ENCODE results near the gene S100A5.

The S100A5 gene

DNA sequence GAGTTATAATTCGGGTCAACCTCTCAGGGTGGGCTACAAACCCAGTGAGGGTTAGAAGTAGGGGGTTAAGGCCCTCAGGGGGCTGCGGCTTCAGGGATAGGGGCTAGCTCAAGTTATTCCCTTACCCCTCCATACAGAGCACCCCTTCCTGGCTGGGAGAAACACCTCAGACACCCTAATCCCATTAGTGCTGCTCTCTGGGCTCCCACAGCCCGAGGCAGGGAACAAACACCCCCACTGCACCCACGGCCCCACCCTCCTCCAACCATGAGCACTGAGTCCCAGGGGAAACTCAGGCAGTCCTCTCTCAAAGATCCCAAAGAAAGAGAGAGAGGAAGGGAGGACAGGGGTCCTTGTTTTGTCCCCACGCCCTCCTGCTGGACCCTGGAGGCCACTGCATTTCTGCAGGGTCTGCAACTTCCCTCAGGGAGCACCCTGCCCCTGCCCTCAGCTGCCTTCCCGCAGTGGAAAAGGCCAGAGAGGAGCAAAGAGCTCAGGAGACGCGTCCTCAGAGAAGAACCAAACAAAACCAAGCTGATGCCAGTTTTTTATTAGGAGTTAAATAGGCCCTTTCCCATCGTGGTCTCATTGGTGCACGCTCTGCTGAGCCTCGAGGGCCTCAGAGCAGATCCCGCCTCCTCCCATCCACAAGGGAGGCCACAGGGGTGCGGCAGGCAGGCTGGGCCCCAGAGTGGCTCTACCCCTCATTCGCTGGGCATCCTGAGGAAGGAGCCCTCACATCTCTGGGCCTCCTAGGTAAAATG, 6.2 kb upstream of the S100A5 start:
- no peak for DNase-seq

- no peak for DNase-seq
These were observed 5.6 kb upstream of the S100A5 start for GRCh38 chr1:153546371-153546770.

GRCh38 chr1:153545067-153546055, 4.6 kb upstream of the S100A5 start, which contains the start of gene S100A4:
S100A4 (minus strand) TSS chr1:153545806; CDS start chr1:153544794, 1,012 bp downstream.
- DNase-seq = peak; percentile 64 to 87

GRCh38 chr1:153544453-153545066, 3.8 kb upstream of the S100A5 start:
- DNase-seq = no peak

DNA sequence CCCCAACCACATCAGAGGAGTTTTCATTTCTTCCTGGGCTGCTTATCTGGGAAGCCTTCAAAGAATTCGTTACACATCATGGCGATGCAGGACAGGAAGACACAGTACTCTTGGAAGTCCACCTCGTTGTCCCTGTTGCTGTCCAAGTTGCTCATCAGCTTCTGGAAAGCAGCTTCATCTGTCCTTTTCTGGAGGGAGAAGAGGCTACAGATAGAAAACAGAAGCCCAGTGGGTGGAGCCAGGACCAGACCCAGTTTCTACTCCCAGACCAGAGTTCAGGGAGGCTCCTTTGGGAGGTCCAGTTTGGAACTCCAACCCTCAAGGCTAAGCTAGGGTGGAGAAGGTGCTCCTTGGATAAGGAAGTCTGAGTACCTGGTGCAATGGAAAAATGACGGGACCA, 3.0 kb upstream of the S100A5 start:
- no peak for DNase-seq

- no peak for DNase-seq
These were observed 2.4 kb upstream of the S100A5 start for GRCh38 chr1:153542956-153543711.

DNA sequence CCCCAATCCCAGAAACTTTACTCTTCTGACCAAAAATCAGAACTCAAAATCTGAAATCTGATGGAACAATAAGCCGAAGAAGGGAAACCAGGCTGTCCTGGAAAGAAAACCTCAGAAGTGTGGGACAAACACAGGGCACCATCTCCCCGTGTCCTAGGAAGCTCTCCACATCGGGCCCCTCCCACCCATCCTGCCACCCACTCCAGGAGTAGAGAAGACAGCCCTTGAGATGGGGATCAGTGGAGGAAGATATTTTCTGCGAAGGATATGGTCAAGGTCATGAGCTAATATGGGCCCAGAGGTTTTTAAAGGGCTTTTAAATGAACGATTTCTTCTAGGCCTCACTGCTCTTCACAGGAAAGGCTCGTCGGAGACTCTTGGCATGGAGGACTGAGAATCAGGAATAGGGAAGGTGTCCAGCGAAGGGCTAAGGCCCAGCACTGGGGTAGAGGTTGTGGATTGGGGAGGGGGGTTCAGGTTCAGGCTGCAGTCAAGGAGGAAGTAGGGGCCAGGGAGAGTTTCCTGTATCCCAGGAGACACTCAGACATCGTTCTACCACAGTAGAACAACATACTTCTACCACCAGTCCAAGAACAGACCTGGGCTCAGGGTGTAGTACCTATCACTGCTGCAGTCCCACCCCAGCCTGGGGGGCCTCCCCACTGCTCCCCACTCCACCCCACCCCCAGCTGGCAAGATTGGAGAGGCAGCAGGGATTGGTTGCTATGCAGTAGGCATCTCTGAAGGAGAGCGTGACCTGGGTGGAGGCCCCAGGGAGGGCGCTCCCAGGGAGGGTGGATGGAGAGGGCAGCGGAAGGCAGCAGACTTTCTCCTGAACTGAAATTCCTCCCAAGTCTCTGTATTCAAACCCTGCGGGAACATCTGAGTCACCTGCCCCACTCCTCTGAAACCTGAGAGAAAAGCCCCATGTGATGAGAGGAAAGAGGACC, 1.2 kb upstream of the S100A5 start:
- DNase-seq = no peak

GRCh38 chr1:153539395-153540093, 1.2 kb downstream of the S100A5 start:
- no peak for DNase-seq

GRCh38 chr1:153538315-153538821, 2.4 kb downstream of the S100A5 start:
- DNase-seq = peak; percentile 61 to 76

DNA sequence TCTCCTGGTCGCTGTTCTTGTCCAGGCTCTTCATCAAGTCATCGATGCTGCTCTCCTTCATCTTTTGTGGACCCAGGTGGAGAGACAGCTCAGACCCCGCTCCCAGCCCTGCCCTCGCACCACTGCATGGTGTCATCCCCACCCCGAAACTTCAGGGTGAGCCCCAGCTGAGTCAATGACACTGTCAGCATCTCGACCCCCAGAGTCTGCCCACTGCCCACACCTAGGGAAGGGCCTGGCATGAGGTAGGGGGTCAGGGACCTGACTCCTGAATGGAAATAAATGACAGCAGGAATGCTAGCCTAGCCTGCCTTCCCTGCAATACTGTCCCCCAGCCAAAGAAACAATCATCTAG, 3.4 kb downstream of the S100A5 start:
- no peak for DNase-seq

DNA sequence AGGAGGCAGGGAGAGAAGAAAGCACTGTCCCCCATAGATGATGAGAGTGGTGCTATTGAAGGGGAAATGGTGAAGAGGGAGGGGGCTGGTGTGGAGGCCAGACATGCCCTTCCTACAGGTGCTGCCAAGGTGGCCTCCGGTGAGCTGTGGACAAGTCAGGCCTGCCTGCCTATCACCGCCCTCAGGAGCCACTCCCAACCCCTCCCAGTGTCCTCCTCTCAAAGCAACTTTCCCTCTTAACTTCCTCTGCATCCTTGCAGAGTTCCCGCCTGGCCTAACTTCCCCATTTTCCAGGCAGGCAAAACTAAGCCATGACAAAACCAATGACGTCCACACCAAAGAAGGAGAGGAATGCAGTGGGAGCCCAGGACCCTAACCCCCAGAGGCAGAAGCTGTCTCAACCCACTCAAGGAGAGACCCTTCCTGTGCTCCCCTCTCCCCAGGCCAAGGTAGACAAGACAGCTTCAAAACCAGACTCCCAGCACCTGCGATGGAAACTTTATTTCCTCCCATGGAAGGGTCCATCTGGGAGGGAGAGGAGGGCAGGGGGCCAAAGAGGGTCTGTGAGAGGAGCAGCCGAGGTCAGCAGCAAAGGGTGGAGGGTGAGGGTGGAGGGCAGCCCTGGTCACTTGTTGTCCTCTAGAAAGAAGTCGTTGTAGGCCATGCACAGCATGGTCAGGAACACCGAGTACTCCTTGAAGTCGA, 3.9 kb downstream of the S100A5 start:
- no peak for DNase-seq

DNA sequence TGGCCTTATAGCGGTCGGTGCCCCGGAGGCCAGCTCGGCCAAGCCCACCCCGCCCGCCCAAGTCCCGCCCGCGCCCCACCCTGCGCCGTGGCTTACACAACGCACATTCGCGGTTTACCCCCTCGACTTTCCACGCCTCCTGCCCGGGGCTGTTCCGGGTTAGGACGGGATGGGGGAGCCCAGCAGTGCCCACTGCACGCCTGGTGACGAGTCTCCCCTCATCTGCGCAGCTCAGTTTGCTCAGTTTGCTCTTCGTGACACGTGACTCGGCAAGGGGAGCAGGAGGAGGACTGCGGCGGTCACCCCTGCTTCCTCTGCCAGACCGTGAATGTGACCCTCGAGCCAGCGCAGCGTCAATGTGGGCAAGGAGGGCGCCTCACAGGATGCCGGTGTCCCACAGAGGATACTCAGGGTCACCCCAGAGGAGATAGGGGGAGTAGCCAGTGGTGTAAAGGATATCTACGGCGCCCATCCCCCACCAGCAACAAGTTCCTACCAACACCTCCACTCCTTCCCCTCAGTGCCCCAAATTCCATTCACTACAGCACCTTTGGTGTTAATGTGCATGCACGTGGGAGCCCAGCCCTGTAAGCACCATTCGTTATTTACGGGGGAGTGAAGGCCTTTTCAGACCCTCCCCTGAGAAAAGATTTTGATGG, 4.6 kb downstream of the S100A5 start:
- peak in 1 of 2 experiments; percentile 39 for DNase-seq

- DNase-seq = peak in 1 of 2 experiments; percentile 39
These were observed 5.3 kb downstream of the S100A5 start, which contains the start of gene S100A6 for GRCh38 chr1:153535242-153536011. S100A6 (minus strand) TSS chr1:153535991; CDS start chr1:153535339, 652 bp downstream.

DNA sequence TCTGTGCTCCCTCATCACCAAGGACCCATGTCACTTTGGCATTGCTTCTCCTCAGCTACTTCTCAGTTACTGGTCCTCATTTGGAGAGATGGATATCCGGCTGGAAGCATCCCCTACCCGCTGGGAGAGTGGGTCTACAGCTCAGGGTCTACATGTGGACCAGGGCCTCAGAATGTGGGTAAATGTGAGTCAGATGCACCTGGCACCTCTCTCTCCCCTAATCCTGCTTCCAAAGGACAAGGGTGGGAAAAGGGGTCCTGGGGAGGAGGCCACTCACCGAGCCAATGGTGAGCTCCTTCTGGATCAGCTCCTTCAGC, 5.9 kb downstream of the S100A5 start:
- no peak for DNase-seq

DNA sequence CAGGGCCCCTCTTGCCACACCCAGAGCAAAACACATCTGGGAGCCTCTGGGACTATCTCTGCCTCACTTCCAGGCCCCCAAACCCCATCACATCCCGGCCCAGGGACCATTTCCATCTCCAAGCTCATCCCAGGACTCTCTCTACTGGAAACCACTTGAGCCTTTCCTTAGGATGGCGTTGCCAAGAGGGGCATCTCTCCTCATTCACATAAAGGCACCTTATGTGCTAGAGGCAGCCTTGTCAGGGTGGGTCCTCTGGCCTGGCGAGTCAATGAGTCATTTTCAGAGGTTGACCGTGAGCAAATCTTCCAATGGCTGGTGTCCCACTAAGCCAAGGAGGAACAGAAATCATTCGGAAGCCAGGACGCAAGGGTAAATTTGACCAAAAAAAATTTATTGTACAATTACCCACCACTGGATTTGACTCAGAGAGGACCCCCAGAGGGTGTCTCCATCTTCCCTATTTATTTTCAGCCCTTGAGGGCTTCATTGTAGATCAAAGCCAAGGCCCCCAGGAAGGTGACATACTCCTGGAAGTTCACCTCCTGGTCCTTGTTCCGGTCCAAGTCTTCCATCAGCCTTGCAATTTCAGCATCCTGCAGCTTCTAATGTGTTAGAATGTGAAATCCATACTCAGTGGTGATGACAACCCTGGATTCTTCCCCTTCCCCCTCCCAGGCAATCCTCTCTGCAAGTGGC, 6.4 kb downstream of the S100A5 start:
- DNase-seq = no peak

- no peak for DNase-seq
These were observed 7.0 kb downstream of the S100A5 start for GRCh38 chr1:153533689-153534201.

DNA sequence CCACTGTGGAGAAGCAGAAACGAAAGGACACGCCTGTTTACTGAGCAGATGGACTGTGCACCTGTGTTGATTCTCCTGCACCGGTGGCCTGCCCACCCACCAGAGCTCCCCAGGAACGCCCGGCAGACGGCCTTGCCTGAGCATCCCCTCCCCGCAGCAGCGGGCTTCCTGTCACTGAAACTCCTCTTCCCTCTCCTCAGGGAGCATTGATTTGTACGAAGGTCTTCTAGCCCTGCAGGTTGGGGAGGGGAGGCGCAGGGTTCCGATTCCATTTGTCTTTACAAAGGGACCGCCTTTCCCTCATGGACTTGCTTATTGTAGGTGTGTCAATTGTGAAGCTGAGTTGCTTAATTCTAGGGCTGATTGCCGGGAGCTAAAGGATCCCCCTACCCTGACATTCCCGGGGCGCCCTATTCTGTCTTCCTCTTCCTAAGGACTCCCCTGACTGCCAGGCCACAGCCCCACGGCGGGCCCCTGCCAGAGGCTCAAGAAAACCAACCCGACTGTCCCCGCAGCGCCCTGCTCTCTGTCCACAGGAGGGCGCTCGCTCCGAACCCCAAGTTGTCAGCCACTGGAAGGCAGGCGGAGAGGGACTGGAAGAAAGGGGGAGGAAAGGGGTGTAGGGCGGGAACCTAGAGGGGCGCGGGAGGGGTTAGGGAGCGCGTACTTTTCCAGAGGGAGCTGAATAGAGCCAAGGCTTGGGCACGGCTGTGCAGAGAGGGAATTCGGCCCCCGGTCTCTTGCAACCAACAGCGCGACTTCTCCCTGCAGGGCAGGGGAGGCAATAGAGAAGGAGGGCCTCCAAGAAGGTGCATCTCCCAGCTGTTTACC, 7.8 kb downstream of the S100A5 start:
- peak; percentile 74 to 84 for DNase-seq
